ENCODE results near the gene FAM168A.
"Not testable (repeated sequence)": the region's sequence is repeated elsewhere in the genome, so short reads cannot be mapped to it uniquely, and the experiment has no call there.

Gene FAM168A

DNA sequence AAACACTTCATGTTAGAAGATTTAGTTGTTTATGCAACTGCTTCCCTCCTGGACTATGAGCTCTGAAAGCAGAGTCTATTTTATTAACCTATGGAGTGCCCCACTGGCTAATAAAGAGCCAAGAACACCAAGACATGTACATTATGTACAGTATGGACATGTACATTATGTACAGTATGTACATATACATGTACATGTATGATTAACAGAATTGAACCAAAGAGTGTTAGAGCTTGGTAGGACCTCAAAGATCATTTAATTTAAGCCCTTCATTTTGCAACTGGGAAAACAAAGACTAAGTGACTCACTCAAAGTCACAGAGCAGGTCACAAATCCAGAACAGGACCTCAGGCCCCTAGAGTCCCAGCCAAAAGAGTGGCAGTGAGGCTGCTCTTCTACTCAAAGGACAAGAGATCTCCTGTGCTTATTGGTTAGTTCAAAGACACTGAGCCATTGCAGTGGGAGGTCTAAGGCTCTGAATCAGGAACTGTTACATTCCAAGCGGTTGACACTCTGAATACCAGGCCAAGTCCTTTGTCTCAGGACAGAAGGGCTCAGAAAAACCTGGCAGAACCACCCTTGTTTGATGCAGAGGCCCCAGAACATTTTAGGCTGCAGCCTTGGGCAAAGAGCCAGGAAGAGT is 103.8 kb downstream of the FAM168A start:
- no peak overlapping the region for H3K4me3 ChIP-seq (ENCODE audit: low read depth, low read length)
- peak; percentile 32 for DNase-seq (ENCODE audit: low read depth)

GRCh38 chr11:73481626-73482025 is 116.3 kb downstream of the FAM168A start:
- no peak for DNase-seq (ENCODE audit: low read depth)
- no peak overlapping the region for H3K4me3 ChIP-seq (ENCODE audit: low read depth, low read length)

- no peak overlapping the region for H3K4me3 ChIP-seq (ENCODE audit: low read depth, low read length)
- no peak for DNase-seq (ENCODE audit: low read depth)
These were observed 117.2 kb downstream of the FAM168A start for GRCh38 chr11:73480677-73481076.

DNA sequence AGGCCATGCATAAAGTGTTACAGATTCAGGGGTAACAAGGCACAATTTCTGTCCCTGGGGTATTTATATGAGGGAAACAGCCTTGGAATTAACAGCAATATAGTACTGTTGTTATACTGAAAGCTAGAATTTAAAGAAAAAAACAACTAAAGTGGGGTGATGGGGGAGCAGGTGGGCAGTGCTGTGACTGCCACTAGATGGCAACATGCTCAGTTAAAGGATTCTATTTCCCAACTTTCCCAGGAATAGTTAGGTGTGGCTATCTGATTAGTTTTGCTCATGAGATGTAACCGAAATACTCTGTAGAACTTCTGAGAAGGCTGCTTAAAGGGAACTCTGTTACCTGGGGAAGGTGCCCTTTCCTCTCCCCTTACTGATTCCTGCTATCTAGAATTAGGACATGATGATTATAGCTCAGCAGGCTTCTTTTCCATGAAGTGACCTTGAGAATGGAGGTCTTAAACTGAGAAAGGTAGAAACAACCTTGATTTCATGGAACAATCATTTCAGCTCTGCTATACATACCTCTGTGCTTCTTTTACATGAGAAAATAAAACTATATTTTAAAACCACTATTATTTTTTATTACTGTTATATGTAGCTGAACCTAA is 119.1 kb downstream of the FAM168A start:
- DNase-seq (ENCODE audit: low read depth) = no peak
- no peak overlapping the region for H3K4me3 ChIP-seq (ENCODE audit: low read depth, low read length)

DNA sequence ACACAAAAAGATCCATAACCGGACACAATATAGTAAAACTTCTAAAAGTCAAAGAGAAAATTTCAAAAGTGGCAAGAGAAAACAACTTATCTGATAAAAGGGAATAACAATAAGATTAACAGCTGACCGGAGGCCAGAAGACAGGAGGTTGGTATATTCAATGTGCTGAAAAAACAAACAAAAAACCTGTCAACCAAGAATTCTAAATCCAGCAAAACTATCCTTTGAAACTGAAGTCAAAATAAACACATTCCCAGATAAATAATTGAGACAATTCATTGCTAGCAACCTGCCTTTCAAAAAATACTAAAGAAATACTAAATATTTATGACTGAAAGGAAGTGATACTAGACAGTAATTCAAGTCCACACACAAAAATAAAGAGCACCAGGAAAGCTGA is 120.4 kb downstream of the FAM168A start:
- no peak overlapping the region for H3K4me3 ChIP-seq (ENCODE audit: low read depth, low read length)
- DNase-seq (ENCODE audit: low read depth) = no peak

DNA sequence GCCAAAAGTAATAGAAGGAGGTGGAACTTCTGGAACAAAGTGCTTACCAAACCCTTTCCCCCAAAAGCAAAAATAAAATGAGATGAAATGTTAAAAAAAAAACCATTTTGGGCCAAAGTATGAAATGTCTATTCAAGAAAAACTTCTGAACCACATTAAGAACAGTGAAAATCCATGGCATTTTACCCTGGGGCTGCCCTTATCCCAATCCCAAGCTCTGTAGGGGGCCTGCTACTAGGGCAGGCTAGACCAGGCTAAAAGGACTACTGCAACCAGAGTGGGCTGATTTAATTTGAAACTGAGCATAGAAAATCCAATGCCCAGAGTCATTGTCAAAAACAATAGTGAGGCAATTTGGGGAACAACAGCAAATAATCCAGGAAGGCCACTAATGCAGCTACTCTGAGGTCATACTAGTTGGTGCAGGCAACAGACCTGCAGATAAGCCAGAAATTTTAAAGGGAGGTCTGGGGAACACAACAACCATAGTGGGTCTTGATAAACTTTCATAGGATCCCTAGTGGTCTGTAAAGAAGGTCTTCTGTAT is 122.3 kb downstream of the FAM168A start:
- no peak overlapping the region for H3K4me3 ChIP-seq (ENCODE audit: low read depth, low read length)
- no peak for DNase-seq (ENCODE audit: low read depth)

DNA sequence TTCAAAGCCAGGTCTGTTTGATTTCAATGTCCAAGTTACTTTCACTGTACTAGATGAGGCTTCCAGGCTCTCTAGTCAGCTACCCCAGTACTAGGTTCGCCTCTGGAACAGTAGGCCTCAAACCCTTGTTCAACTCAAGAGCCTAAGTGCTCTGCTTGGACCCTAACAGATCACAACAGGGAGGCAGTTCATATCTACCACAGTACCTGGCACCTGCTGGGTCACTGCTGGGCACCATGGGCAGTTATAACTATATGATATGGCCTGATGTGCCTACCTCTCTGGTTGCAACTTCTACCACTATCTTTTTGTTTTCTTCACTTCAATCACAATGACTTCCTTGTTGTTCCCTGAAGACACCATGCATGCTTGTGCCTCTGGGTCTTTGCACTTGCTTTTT is 124.7 kb downstream of the FAM168A start:
- no peak for DNase-seq (ENCODE audit: low read depth)
- H3K4me3 ChIP-seq (ENCODE audit: low read depth, low read length) = no peak overlapping the region

DNA sequence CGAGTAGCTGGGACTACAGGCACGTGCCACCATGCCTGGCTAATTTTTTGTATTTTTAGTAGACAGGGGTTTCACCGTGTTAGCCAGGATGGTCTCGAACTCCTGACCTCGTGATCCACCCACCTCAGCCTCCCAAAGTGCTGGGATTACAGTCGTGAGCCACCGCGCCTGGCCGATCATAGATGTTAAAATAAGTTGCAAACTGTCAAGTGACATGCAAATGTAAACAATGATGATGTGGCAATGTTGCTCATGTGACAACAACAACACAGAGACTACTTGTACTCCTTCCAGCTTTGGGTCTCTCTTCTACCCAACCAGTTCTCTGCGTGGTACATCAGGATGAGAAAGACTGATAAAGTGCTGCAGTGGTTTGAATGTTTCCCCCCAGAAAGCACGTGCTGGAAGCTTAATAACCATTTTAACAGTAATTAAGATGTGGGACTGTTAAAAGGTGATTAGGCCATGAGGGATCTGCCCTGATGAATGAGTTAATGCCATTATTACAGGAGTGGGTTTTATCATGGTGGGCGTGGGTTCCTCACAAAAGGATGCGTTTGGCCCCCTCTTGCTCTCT is 127.8 kb downstream of the FAM168A start:
- DNase-seq (ENCODE audit: low read depth); H3K4me3 ChIP-seq (ENCODE audit: low read depth, low read length): not testable (repeated sequence)

DNA sequence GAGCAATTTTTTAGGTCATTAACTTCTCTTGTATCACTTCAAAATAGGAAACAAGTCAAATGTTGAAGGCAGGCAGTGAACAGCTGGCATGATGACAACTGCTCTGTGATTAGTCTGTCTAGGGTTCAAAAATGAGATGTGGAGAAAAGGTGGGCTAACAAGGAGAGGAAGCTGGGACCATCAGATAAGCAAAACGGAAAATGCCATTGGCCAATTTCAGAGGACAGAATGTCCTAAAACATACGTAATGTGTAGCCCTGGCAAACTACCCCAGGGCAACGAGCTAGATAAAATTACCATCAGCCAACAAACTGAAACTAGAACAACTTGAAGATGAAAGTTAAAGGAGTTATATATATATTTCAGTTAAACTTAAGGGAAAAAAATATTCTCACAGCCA is 128.5 kb downstream of the FAM168A start:
- no peak overlapping the region for H3K4me3 ChIP-seq (ENCODE audit: low read depth, low read length)
- DNase-seq (ENCODE audit: low read depth) = no peak

DNA sequence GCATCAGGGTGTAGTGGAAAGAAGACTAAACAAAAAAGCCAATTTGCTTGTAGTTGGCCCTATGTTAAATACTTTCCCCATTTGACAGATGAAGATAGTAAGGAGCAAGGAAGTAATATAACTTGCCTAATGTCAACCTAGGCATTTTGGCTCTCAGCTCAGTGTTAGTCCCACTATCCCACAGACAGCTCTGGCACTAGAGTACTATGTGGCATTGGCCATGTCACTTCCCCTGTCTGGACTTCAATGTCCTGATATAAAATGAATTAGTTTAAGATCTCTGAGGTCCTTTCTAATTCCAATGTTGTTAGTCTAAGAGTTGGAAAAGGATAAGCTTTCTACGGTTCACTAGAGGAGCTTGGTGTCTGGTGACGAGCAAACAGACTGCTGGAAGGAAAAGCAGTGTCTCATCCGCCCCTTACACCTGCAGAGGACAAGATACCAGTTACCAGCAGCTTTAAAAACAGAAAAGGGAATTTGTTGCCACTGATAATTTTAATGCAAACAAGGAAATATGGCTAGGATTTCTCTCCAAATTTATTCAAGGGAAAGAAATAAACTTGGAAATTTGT is 129.2 kb downstream of the FAM168A start:
- no peak overlapping the region for H3K4me3 ChIP-seq (ENCODE audit: low read depth, low read length)
- DNase-seq (ENCODE audit: low read depth) = no peak

GRCh38 chr11:73467505-73467904 is 130.4 kb downstream of the FAM168A start:
- no peak overlapping the region for H3K4me3 ChIP-seq (ENCODE audit: low read depth, low read length)
- DNase-seq (ENCODE audit: low read depth) = no peak

- H3K4me3 ChIP-seq (ENCODE audit: low read depth, low read length) = no peak overlapping the region
- DNase-seq (ENCODE audit: low read depth) = no peak
These were observed 131.3 kb downstream of the FAM168A start for GRCh38 chr11:73466643-73467042.

GRCh38 chr11:73465871-73466270 is 132.0 kb downstream of the FAM168A start:
- H3K4me3 ChIP-seq (ENCODE audit: low read depth, low read length) = no peak overlapping the region
- no peak for DNase-seq (ENCODE audit: low read depth)

- DNase-seq (ENCODE audit: low read depth) = no peak
- no peak overlapping the region for H3K4me3 ChIP-seq (ENCODE audit: low read depth, low read length)
These were observed 132.8 kb downstream of the FAM168A start for GRCh38 chr11:73465023-73465675.

DNA sequence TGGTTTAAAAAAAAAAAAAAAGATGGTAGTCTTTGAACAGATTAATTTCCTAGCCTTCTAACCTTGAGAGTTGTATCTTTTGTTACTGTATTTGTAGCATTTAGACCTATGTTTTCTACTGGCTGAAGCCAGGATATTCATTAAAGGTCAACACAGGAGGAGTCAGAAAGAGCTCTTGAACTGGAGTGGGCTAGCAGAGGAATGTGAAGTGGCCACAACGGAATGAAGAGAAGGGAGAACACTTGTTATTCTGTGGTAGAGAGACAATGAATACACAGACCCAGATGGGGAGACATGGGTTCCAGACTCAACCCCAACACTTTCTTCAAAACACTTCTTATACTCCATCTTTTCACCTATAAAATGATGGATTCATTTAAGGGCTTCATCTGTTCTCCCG is 133.6 kb downstream of the FAM168A start:
- no peak overlapping the region for H3K4me3 ChIP-seq (ENCODE audit: low read depth, low read length)
- DNase-seq (ENCODE audit: low read depth) = no peak

GRCh38 chr11:73463359-73463758 is 134.6 kb downstream of the FAM168A start:
- H3K4me3 ChIP-seq (ENCODE audit: low read depth, low read length) = no peak overlapping the region
- DNase-seq (ENCODE audit: low read depth) = peak; percentile 39

- no peak for DNase-seq (ENCODE audit: low read depth)
- no peak overlapping the region for H3K4me3 ChIP-seq (ENCODE audit: low read depth, low read length)
These were observed 135.9 kb downstream of the FAM168A start for GRCh38 chr11:73461964-73462363.

DNA sequence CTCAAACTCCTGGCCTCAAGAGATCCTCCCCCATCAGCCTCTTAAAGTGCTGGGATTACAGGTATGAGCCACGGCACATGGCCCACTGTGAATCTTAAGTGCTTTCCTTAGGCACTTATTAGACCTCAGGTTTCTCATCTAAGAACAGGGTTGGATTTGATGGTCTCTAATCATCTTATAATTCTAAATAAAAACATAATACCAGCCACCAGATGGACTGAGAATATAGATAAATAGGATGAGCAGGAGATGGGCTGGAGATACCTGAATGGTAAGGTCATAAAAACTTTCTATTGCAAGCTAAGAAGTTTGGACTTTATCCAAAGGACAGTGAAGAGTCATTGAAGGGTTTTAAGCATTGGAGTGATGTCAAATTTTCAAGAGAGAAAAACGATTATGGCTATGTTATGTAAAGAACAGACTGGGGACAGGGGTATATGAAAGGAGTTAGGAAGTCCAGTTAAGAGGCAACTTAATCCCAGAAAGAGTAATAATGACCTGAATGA is 136.5 kb downstream of the FAM168A start:
- no peak overlapping the region for H3K4me3 ChIP-seq (ENCODE audit: low read depth, low read length)
- no peak for DNase-seq (ENCODE audit: low read depth)

DNA sequence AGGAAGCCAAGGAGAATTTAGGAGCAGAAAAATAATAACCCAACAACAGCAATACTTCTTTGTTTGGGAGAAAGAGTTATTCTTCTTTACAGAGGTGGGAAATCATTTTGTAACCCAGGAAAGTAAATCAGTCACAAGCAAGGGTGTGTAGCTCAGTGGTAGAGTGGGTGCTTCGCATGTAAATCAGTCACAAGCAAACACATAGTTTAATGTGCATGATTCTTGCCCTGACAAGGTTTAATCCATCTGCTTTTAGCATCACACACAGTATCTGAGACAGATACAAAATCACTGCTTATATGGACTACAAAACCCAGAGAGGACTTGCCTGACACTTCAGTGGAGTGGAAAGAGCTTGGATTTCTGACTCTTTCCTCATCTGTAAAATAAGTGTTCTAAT is 139.7 kb downstream of the FAM168A start:
- no peak overlapping the region for H3K4me3 ChIP-seq (ENCODE audit: low read depth, low read length)
- no peak for DNase-seq (ENCODE audit: low read depth)

DNA sequence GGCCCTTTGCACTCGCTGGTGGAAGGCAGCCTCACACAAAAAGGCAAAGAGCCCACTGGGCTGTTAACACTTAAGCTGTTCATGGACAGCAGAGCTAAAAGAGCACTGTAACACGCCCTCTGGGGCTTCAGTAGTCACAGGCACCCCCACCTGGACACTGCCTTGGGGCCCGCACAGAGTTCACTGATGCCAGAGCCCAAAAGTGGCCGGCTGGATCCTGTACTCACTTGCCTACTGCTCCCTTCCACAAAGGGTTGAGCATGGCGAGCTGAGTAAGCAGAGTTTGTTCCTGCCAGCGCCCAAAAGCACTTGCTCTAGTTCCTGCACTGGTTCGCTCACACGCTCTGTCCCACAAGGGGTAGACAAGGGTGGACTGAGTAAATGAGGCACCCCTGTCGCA is 142.9 kb downstream of the FAM168A start:
- H3K4me3 ChIP-seq (ENCODE audit: low read depth, low read length) = no peak overlapping the region
- DNase-seq (ENCODE audit: low read depth) = no peak
